ENCODE measurements around the gene TBC1D2.

TBC1D2 gene

DNA sequence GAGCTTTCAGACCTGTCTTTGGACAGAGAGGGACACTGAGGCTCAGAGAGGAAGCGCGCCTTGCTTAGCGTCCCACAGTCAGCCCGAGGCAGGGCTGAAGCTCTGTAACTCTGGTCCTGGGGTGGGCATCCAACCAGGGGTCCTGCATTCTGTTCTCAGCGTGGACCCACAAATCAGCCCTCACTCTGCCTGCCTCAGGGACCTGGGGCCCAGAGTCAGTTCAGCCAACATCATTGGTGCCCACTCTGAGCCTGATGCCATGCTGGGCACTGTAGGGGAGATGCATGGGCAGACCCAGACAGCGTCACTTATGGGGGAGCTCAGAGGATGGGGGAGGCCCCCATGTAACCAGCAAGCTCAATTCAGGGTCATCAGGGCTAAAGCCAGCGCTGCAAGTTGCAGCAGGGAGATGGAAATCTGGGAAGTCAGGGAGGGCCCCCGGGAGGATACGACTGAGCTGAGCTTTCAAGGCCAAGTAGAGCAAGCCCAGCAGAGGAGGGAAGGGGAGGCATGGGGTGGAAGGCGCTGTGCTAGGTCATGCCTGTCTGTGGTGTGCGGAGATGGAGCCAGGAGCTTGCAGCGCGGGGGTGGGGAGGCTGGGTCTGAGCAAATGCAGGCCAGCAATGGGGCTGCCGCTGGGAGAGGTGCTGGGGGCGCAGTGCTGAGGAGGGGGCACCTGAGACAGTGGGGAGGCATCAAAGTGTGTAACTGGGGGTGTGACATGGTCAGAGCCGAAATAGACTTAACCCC lies 84.1 kb downstream of the TBC1D2 start:
- ChIA-PET CTCF (interaction anchor here (0.8 to 3.1 kb wide), 5 partner anchors 9 to 34 kb away, joined by 3 to 9 read pairs (median 3); no protein-coding TSS in a partner anchor), POLR2A (no interaction called here)
- no peak for DNase-seq (ENCODE audit: extremely low spot score)
- TF ChIP-seq, protein P1, sequence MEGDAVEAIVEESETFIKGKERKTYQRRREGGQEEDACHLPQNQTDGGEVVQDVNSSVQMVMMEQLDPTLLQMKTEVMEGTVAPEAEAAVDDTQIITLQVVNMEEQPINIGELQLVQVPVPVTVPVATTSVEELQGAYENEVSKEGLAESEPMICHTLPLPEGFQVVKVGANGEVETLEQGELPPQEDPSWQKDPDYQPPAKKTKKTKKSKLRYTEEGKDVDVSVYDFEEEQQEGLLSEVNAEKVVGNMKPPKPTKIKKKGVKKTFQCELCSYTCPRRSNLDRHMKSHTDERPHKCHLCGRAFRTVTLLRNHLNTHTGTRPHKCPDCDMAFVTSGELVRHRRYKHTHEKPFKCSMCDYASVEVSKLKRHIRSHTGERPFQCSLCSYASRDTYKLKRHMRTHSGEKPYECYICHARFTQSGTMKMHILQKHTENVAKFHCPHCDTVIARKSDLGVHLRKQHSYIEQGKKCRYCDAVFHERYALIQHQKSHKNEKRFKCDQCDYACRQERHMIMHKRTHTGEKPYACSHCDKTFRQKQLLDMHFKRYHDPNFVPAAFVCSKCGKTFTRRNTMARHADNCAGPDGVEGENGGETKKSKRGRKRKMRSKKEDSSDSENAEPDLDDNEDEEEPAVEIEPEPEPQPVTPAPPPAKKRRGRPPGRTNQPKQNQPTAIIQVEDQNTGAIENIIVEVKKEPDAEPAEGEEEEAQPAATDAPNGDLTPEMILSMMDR (IDR thresholded peaks at IDR 0.05; ENCODE audit: control extremely low read depth, extremely low read depth, low read depth, missing control alignments), result no peak

DNA sequence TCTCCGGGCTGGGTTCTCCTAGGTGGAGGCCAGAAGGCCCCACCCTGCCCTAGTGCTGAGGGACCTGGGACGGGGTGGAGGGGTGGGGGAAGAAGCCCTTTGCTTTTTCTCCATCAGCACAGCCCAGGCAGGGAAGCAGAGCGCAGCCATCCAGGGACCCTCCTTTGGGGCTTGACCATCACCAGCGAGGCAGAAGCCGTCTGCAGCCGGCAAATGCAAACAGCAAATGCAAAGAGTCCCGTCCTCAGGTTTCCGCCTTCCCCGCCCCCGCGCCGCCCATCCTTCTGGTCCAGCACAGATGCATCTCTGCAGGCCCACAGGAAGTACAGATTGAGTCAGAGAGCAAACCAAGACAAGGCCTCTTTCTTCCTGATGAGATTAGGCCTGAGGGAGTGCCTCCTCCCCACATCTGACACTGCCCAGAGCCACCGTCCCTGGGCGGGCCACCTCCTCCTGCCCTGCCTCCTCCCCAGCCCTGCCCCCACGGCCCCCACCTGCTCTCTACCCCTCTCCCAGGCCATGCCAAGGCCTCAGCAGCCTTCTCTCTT lies 86.4 kb downstream of the TBC1D2 start:
- ChIA-PET CTCF (interaction anchor here (0.9 to 1.3 kb wide), 2 partner anchors 10 to 12 kb away, joined by 3 to 4 read pairs; no protein-coding TSS in a partner anchor), POLR2A (no interaction called here)
- TF ChIP-seq, protein P1 (IDR thresholded peaks at IDR 0.05; ENCODE audit: control extremely low read depth, extremely low read depth, low read depth, missing control alignments), result no peak
- peak; percentile 93 for DNase-seq (ENCODE audit: extremely low spot score)

DNA sequence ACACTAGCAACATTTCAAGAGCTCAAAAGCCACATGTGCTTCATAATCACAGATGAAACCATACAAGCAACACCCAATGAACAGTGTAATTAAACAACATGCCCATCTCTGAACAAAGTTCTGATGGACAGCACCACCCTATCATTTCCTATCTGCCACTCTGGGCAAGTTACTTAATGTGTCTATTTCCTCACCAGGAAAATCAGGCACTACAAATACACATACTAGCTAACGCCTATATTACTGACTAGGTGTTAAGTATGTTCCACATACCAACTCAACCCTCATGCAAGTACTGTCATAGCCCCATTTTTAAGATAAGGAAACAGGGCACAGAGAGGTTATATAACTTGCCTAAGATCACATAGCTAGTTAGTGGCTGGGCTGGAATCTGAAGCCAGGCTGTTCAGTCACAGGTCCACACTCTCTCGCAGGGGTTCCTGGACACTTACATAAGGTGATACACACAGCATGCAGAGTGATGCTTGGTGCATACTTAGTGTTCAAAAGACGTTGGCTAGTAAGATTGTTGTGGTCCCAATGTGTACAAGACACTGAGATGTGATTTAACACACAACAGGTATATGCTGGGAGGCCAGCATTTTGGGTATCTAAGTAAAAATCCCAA lies 87.2 kb downstream of the TBC1D2 start:
- POLR2A ChIA-PET, result no interaction called here
- DNase-seq (ENCODE audit: extremely low spot score), result no peak
- CTCF ChIA-PET, result interaction anchor here (0.9 to 1.3 kb wide), 3 partner anchors 9 to 95 kb away, joined by 3 to 4 read pairs (median 3); no protein-coding TSS in a partner anchor
- TF ChIP-seq, protein P1 (IDR thresholded peaks at IDR 0.05; ENCODE audit: control extremely low read depth, extremely low read depth, low read depth, missing control alignments), result no peak

DNA sequence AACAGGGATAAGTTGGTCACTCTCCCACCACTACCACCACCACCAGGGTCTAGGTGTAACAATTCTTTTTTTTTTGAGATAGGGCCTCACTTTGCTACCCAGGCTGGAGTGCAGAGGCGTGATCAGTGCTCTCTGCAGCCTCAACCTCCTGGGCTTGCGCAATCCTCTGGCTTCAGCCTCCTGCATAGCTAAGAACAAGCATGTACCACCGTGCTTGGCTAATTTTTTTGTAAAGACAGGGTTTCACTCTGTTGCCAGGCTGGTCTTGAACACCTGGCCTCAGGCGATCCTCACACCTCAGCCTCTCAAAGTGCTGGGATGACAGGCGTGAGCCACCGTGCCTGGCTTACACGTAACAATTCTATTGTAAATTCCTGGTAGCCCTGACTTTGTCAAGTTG lies 90.5 kb downstream of the TBC1D2 start:
- ChIA-PET POLR2A (no interaction called here), CTCF (no interaction called here)
- TF ChIP-seq, protein P1 (IDR thresholded peaks at IDR 0.05; ENCODE audit: control extremely low read depth, extremely low read depth, low read depth, missing control alignments), result no peak

DNA sequence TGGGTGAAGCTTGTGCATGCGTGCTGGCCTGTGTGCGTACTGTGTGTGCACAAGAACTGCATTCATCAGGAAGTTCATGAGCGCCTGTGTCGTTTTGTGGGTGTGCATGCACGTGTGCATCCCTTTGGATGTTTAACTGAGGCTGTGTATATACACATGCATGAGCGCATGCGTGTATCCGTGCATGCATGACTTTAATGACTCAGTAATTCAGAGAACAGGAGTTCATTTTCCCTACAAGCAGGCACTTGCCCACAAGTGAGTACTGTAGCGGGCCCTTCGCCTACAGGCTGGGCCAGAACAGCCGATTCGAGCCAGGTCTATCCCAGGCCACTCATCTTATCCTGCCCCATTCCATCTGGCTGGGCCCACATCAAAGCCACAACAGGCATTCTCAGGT lies 92.8 kb downstream of the TBC1D2 start:
- no peak for DNase-seq (ENCODE audit: extremely low spot score)
- ChIA-PET POLR2A (no interaction called here), CTCF (interaction anchor here (1.3 kb wide), 2 partner anchors 10 to 12 kb away, joined by 4 to 5 read pairs; no protein-coding TSS in a partner anchor)
- TF ChIP-seq, protein P1 (IDR thresholded peaks at IDR 0.05; ENCODE audit: control extremely low read depth, extremely low read depth, low read depth, missing control alignments), result no peak

More for the DNA sequence above, 90.5 kb downstream of the TBC1D2 start:
- no peak for DNase-seq (ENCODE audit: extremely low spot score)

DNA sequence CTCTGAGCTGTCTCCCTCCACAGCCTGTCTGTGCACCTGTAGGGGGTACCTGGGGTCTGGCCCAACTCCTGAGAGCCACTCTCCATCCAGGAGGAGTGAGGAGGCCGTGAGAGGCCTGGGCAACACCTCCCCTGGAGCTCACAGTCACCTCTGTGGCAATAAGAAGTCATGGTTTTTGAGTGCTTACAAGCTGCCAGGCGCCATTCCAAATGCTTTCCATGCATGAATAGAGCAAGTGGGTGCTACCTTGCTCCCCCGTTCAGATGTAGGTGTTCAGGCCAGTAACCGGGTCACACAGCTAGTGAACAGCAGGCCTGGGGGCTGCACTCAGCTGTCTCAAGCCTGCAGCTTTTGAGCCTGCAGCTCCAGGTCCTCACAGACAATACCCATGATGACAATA lies 93.6 kb downstream of the TBC1D2 start:
- ChIA-PET POLR2A (no interaction called here), CTCF (interaction anchor here (1.2 to 1.3 kb wide), 3 partner anchors 9 to 13 kb away, joined by 3 to 5 read pairs (median 4); no protein-coding TSS in a partner anchor)
- DNase-seq (ENCODE audit: extremely low spot score), result no peak
- TF ChIP-seq, protein P1 (IDR thresholded peaks at IDR 0.05; ENCODE audit: control extremely low read depth, extremely low read depth, low read depth, missing control alignments), result no peak
